ENCODE measurements around the gene QKI.

- TF ChIP-seq, protein P1, sequence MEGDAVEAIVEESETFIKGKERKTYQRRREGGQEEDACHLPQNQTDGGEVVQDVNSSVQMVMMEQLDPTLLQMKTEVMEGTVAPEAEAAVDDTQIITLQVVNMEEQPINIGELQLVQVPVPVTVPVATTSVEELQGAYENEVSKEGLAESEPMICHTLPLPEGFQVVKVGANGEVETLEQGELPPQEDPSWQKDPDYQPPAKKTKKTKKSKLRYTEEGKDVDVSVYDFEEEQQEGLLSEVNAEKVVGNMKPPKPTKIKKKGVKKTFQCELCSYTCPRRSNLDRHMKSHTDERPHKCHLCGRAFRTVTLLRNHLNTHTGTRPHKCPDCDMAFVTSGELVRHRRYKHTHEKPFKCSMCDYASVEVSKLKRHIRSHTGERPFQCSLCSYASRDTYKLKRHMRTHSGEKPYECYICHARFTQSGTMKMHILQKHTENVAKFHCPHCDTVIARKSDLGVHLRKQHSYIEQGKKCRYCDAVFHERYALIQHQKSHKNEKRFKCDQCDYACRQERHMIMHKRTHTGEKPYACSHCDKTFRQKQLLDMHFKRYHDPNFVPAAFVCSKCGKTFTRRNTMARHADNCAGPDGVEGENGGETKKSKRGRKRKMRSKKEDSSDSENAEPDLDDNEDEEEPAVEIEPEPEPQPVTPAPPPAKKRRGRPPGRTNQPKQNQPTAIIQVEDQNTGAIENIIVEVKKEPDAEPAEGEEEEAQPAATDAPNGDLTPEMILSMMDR (IDR thresholded peaks at IDR 0.05) = no peak
- TF ChIP-seq POLR2A (IDR thresholded peaks at IDR 0.05) = no peak
Measured at GRCh38 chr6:163570579-163571231, 156.2 kb downstream of the QKI start.

All from ovary (tissue), 3 donors.